Calu3 (cell line): Measurements from ENCODE around the gene NAALADL2. TPM values are rescaled to one million over a fixed set of nuclear protein-coding genes. Genes with fewer than 3 reads are reported as not detected.

Experiments used
- BruUV-seq: library from RNA; stranded (reverse); fragments of 400-500 nt; replicated peaks from 2 replicates; lab custom pipeline; 2021; lab: Mats Ljungman, UMichigan
- CTCF ChIA-PET: fragments of 300-600 bp; sonication (Branson Sonifier 250); formaldehyde crosslinking; loops from one replicate; lab custom pipeline; 2022; ENCODE audit warnings: antibody characterized with exemption; lab: Charles Lee
- DNase-seq: peaks from one replicate; pipeline ENCODE4 v3.0.0; 2022
- H3K27ac Mint-ChIP-seq: one replicate; pipeline ENCODE4 v1.8.0; 2022; ENCODE audit warnings: mixed read lengths; ENCODE audit not compliant: unreplicated experiment
- H3K27me3 Mint-ChIP-seq: one replicate; pipeline ENCODE4 v1.8.0; 2022; ENCODE audit warnings: mixed read lengths; ENCODE audit not compliant: unreplicated experiment
- H3K36me3 Mint-ChIP-seq: one replicate; pipeline ENCODE4 v1.8.0; 2022; ENCODE audit warnings: mild to moderate bottlenecking, moderate library complexity, mixed read lengths; ENCODE audit not compliant: insufficient read depth, unreplicated experiment
- H3K4me1 Mint-ChIP-seq: one replicate; pipeline ENCODE4 v1.8.0; 2022; ENCODE audit warnings: mild to moderate bottlenecking, low read depth, mixed read lengths; ENCODE audit not compliant: unreplicated experiment
- H3K4me3 Mint-ChIP-seq: one replicate; pipeline ENCODE4 v1.8.0; 2022; ENCODE audit warnings: mild to moderate bottlenecking, low read depth, moderate library complexity, mixed read lengths; ENCODE audit not compliant: unreplicated experiment
- H3K9me3 Mint-ChIP-seq: one replicate; pipeline ENCODE4 v1.8.0; 2022; ENCODE audit warnings: low read depth, mixed read lengths; ENCODE audit not compliant: unreplicated experiment
- CTCF ChIP-seq: fragments of 200-600 bp; IDR thresholded peaks from one replicate; pipeline ENCODE4 v1.8.0; 2022; ENCODE audit warnings: antibody characterized with exemption; ENCODE audit not compliant: unreplicated experiment
- intact Hi-C: fragments of 100-400 bp; cut with micrococcal nuclease; formaldehyde crosslinking; loops from one replicate; pipeline ENCODE4 v1.10.0; 2022; ENCODE audit not compliant: unreplicated experiment
- total RNA-seq: library from RNA; stranded (reverse); gene quantifications from 2 replicates; pipeline ENCODE4 v1.2.3, GENCODE V29; 2022

The NAALADL2 gene
- total RNA-seq, 1 experiment from 2014 or later, result 36.9 TPM

- no peak for DNase-seq
These were observed 368.0 kb downstream of the NAALADL2 start for GRCh38 chr3:175227126-175227525.

GRCh38 chr3:175233957-175234940 lies 375.1 kb downstream of the NAALADL2 start:
- intact Hi-C loops, result no loop called here
- Mint-ChIP-seq H3K36me3 (no peaks in the 10 kb centered on the region), H3K27ac (no peak overlapping the region), H3K9me3 (no peaks in the 10 kb centered on the region), H3K27me3 (no peaks in the 10 kb centered on the region), H3K4me3 (no peak overlapping the region), H3K4me1 (no peaks in the 10 kb centered on the region)
- TF ChIP-seq CTCF, result no peak
- CTCF ChIA-PET, result interaction anchor here (0.6 to 1.9 kb wide), 2 partner anchors 9 to 42 kb away, joined by 4 to 5 read pairs; no protein-coding TSS in a partner anchor
- DNase-seq, result no peak
- no TSS peak for BruUV-seq

More at GRCh38 chr3:175227126-175227525, 368.0 kb downstream of the NAALADL2 start:
- Mint-ChIP-seq H3K9me3 (no peaks in the 10 kb centered on the region), H3K36me3 (no peaks in the 10 kb centered on the region), H3K27ac (no peak overlapping the region), H3K4me3 (no peak overlapping the region), H3K4me1 (peaks cover 17% of the 10 kb centered on the region), H3K27me3 (no peaks in the 10 kb centered on the region)
- CTCF ChIA-PET, result no interaction called here
- TF ChIP-seq CTCF, result no peak
- no TSS peak for BruUV-seq
- intact Hi-C loops, result no loop called here

- intact Hi-C loops, result no loop called here
- CTCF ChIA-PET, result no interaction called here
- H3K9me3 Mint-ChIP-seq, result no peaks in the 10 kb centered on the region
- H3K27me3 Mint-ChIP-seq, result no peaks in the 10 kb centered on the region
- no TSS peak for BruUV-seq
- no peak for DNase-seq
- no peaks in the 10 kb centered on the region for H3K36me3 Mint-ChIP-seq
- H3K27ac Mint-ChIP-seq, result no peak overlapping the region
- no peak overlapping the region for H3K4me3 Mint-ChIP-seq
- no peaks in the 10 kb centered on the region for H3K4me1 Mint-ChIP-seq
- TF ChIP-seq CTCF, result no peak
These were observed 379.7 kb downstream of the NAALADL2 start for GRCh38 chr3:175238801-175239200.

GRCh38 chr3:175240921-175241320 lies 381.8 kb downstream of the NAALADL2 start:
- intact Hi-C loops, result no loop called here
- TF ChIP-seq CTCF, result no peak
- H3K4me1 Mint-ChIP-seq, result no peaks in the 10 kb centered on the region

More at GRCh38 chr3:175240921-175241320, 381.8 kb downstream of the NAALADL2 start:
- Mint-ChIP-seq H3K36me3 (peaks cover 6% of the 10 kb centered on the region), H3K27ac (no peak overlapping the region), H3K27me3 (no peaks in the 10 kb centered on the region), H3K9me3 (no peaks in the 10 kb centered on the region), H3K4me3 (no peak overlapping the region)
- no peak for DNase-seq
- CTCF ChIA-PET, result interaction anchor here (0.7 kb wide), 1 partner anchor 11 kb away, joined by 6 read pairs; no protein-coding TSS in a partner anchor
- no TSS peak for BruUV-seq
